ENCODE measurements around the gene TRAF5.

- TF ChIP-seq CTCF (IDR thresholded peaks at IDR 0.05; ENCODE audit: insufficient read depth, low read depth, low read length) = no peak
- TF ChIP-seq EZH2 (IDR thresholded peaks at IDR 0.05; ENCODE audit: insufficient read depth, low read length) = no peak
These were observed 17.0 kb downstream of the TRAF5 start for GRCh38 chr1:211343607-211344006.

Measured in astrocyte (in vitro differentiated cells and primary cell).